Gastrocnemius medialis (tissue), 4 donors: ENCODE measurements around the gene CHAC1. TPM values are rescaled to one million over a fixed set of nuclear protein-coding genes. Genes with fewer than 3 reads are reported as not detected.
A peak's percentile ranks its signal among the peaks of the same experiment; 100 is the strongest.

Source experiments
- ATAC-seq, 2 donors: fragments of 150-250 bp; one replicate each; pipeline ENCODE4 v1.9.1; 2016
- DNase-seq, 2 donors: peaks; one replicate each; pipeline ENCODE4 v3.0.0-alpha.2; 2019
- H3K27ac ChIP-seq, 4 donors: fragments of 200-600 bp; sonication (generic); 1 replicate in 1 of 4; 2 replicates in 3 of 4; pipeline ENCODE4 v1.5.1; 2016 to 2018; ENCODE audit warnings: mild to moderate bottlenecking in 2 of 4, moderate library complexity in 1 of 4
- H3K27me3 ChIP-seq, 3 donors: fragments of 200-600 bp; sonication (generic) in 2 of 3; 1 replicate in 1 of 3; 2 replicates in 2 of 3; pipeline versions ENCODE4 v1.5.1 to v1.6.0; 2016 to 2019; ENCODE audit warnings: mild to moderate bottlenecking in 1 of 3, moderate library complexity in 1 of 3
- H3K36me3 ChIP-seq, 2 donors: fragments of 200-600 bp; sonication (generic) in 1 of 2; one replicate each; pipeline ENCODE4 v1.5.1; 2017 to 2018
- H3K4me1 ChIP-seq, 2 donors: fragments of 200-600 bp; sonication (generic) in 1 of 2; one replicate each; pipeline ENCODE4 v1.5.1; 2016 to 2017; ENCODE audit warnings: mild to moderate bottlenecking in 2 of 2
- H3K4me3 ChIP-seq, 4 donors: fragments of 200-600 bp; sonication (generic) in 3 of 4; 1 replicate in 1 of 4; 2 replicates in 3 of 4; pipeline ENCODE4 v1.5.1; 2016 to 2019; ENCODE audit warnings: mild to moderate bottlenecking in 2 of 4
- H3K9me3 ChIP-seq, 3 donors: fragments of 200-600 bp; sonication (generic) in 2 of 3; 1 replicate in 1 of 3; 2 replicates in 2 of 3; pipeline ENCODE4 v1.5.1; 2016 to 2019
- CTCF ChIP-seq, 5 experiments: fragments of 450-650 bp in 3 of 5; fragments of 200-600 bp in 2 of 5; sonication (generic) in 2 of 5; IDR thresholded peaks in 4 of 5; conservative IDR thresholded peaks in 1 of 5; 1 replicate in 4 of 5; 2 replicates in 1 of 5; pipeline ENCODE4 v1.5.1; 2016 to 2019; ENCODE audit warnings: antibody characterized with exemption in 5 of 5, mild to moderate bottlenecking in 3 of 5, moderate library complexity in 3 of 5
- POLR2A ChIP-seq, 2 donors: fragments of 450-650 bp; IDR thresholded peaks; one replicate each; pipeline ENCODE4 v1.6.1; 2017; ENCODE audit warnings: antibody characterized with exemption in 2 of 2, mild to moderate bottlenecking in 2 of 2, moderate library complexity in 2 of 2
- in situ Hi-C, 4 donors: fragments of 200-750 bp; cut with MboI; loops; one replicate each; pipeline versions ENCODE4 v1.15.0 to v1.8.0; 2017; ENCODE audit warnings: low sequenced_read_pairs in 4 of 4
- intact Hi-C: fragments of 100-400 bp; cut with DNase I; formaldehyde crosslinking; loops from one replicate; pipeline ENCODE4 v1.15.1; 2023; ENCODE audit warnings: low total_unique reads
- total RNA-seq, 4 donors: library from RNA; depleted of rRNA; stranded (reverse); fragments of >200 nt; gene quantifications; one replicate each; pipeline versions ENCODE4 v1.1.0 to v1.2.3, GENCODE V29; 2016

CHAC1 gene
- total RNA-seq, 4 donors from 2014 or later, result 93.4 to 320 (median 139) TPM

DNA sequence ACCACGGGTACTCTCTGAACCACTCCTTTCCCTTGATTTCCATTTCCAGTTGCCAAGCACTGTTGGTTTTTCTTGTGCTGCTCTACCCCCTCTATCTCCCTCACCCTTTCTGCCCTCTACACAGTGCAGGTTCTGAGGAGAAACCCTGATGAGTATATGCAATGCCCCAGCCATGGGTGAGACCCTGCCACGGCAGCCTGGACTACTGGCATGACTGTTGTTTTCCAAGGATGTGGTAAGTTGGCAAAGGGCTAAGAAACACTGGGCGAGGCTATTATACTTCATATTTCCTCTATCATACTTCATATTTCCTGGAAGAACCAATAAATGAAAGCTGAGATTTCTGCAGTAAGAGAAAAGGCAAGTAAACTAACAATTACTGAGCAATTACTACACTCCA, 27.9 kb downstream of the CHAC1 start:
- intact Hi-C loops (no loop called here), in situ Hi-C loops (no loop called here)
- Histone ChIP-seq H3K27ac (no peak overlapping the region), H3K4me1 (peaks cover 0 to 5% of the 10 kb centered on the region in 2 donors), H3K9me3 (no peaks in the 10 kb centered on the region), H3K27me3 (no peaks in the 10 kb centered on the region), H3K36me3 (peaks cover 0 to 100% of the 10 kb centered on the region in 2 donors), H3K4me3 (no peak overlapping the region)
- DNase-seq, result no peak
- no peak for TF ChIP-seq CTCF (IDR thresholded peaks at IDR 0.05 in 4 of 5, conservative IDR thresholded peaks at IDR 0.05 in 1 of 5)
- no peak for TF ChIP-seq POLR2A (IDR thresholded peaks at IDR 0.05)
- ATAC-seq, result no peak

DNA sequence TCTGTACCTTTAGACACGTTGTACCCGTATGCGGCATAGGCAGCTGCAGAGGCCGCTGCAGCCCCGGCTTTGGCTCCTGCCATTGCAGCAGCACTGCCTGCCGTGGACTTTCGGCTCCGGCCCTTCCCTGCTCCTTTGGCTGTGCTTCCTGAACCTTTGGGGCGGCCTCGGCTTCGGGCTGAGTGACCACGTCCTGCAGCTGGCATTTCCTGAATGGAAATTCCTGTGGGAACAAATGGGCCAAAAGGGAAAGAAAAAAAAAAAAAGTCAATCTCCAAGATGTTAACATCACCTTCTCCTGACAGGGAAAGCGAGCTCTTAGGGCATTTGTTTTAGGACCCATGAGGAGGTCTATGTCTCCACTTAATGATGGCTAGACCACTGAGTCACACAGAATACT, 29.6 kb downstream of the CHAC1 start:
- H3K27me3 ChIP-seq, result no peaks in the 10 kb centered on the region
- TF ChIP-seq CTCF (IDR thresholded peaks at IDR 0.05 in 4 of 5, conservative IDR thresholded peaks at IDR 0.05 in 1 of 5), result no peak
- no peak for TF ChIP-seq POLR2A (IDR thresholded peaks at IDR 0.05)
- intact Hi-C loops (no loop called here), in situ Hi-C loops (no loop called here)
- H3K4me3 ChIP-seq, result no peak overlapping the region
- H3K27ac ChIP-seq, result no peak overlapping the region
- ATAC-seq (no peak), DNase-seq (no peak)
- no peaks in the 10 kb centered on the region for H3K4me1 ChIP-seq
- no peaks in the 10 kb centered on the region for H3K9me3 ChIP-seq
- peaks cover 0 to 100% of the 10 kb centered on the region in 2 donors for H3K36me3 ChIP-seq

DNA sequence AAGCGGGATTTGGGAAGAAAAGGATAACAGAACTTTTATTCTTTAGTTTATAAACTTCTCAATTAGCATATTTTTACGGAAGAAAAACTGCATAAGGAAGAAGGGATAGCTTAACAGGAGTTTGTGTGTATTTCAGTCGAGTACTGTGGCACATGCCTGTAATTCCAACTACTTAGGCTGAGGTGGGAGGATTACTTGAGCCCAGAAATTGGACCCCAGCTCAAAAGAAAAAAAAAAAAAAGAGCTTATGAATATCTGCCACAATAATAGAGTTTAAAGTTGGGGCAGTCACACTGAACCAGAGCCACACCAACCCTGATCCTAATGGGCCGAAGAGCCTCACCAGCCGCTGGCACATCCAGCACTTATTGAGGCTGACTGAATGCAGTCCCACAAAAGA, 31.1 kb downstream of the CHAC1 start:
- ATAC-seq, result no peak
- no peaks in the 10 kb centered on the region for H3K27me3 ChIP-seq
- no peak overlapping the region for H3K4me3 ChIP-seq
- no peaks in the 10 kb centered on the region for H3K9me3 ChIP-seq
- no peak for DNase-seq
- no peak for TF ChIP-seq CTCF (IDR thresholded peaks at IDR 0.05 in 4 of 5, conservative IDR thresholded peaks at IDR 0.05 in 1 of 5)
- no peak for TF ChIP-seq POLR2A (IDR thresholded peaks at IDR 0.05)
- in situ Hi-C loops, result no loop called here
- intact Hi-C loops, result no loop called here
- H3K27ac ChIP-seq, result no peak overlapping the region
- H3K36me3 ChIP-seq, result peaks cover 0 to 98% of the 10 kb centered on the region in 2 donors
- no peaks in the 10 kb centered on the region for H3K4me1 ChIP-seq

DNA sequence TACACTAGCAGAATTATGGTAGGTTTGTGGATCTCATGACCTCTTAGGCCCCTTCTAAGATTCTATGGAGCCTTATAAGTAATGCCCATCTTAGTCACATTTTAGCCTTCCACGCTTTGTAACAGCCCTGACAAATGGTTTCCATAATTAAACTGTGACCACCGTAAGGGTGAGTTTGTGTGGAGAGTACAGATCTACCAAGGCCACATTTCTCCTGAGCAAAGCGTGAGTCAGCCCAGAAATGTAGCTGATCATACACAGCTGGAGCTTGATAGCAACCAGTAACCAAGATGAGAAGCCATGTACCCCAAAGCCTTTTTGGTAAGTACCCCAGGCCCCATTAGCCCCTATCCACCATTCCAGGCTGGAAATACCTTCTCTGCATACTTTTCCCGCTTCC, 31.7 kb downstream of the CHAC1 start:
- Histone ChIP-seq H3K27me3 (no peaks in the 10 kb centered on the region), H3K4me1 (no peaks in the 10 kb centered on the region), H3K36me3 (peaks cover 0 to 92% of the 10 kb centered on the region in 2 donors), H3K4me3 (no peak overlapping the region), H3K27ac (peak overlapping the region in 1 of 4 donors; percentile 24), H3K9me3 (no peaks in the 10 kb centered on the region)
- in situ Hi-C loops (no loop called here), intact Hi-C loops (no loop called here)
- no peak for ATAC-seq
- no peak for TF ChIP-seq CTCF (IDR thresholded peaks at IDR 0.05 in 4 of 5, conservative IDR thresholded peaks at IDR 0.05 in 1 of 5)
- TF ChIP-seq POLR2A (IDR thresholded peaks at IDR 0.05), result no peak
- DNase-seq, result no peak
